BE2C (cell line): ENCODE results near the gene NR5A1.

Experiments used
- DNase-seq: peaks from one replicate; pipeline ENCODE4 v3.0.0-alpha.2; 2020
- H3K27me3 ChIP-seq: fragments of 250-450 bp; sonication (Bioruptor Pico); 2 replicates; pipeline ENCODE4 v1.5.1; 2020; ENCODE audit warnings: mild to moderate bottlenecking
- H3K36me3 ChIP-seq: fragments of 250-450 bp; sonication (Bioruptor Pico); 2 replicates; pipeline ENCODE4 v1.5.1; 2020; ENCODE audit warnings: mild to moderate bottlenecking
- H3K4me1 ChIP-seq: fragments of 250-450 bp; sonication (Bioruptor Pico); 2 replicates; pipeline ENCODE4 v1.5.1; 2020
- H3K4me3 ChIP-seq: 2 replicates; pipeline ENCODE4 v1.5.1; 2011; ENCODE audit warnings: low read depth, low read length
- H3K9me3 ChIP-seq: fragments of 250-450 bp; sonication (Bioruptor Pico); 2 replicates; pipeline ENCODE4 v1.5.1; 2020
- CTCF ChIP-seq: IDR thresholded peaks from 2 replicates; pipeline ENCODE4 v1.5.1; 2012; ENCODE audit warnings: mild to moderate bottlenecking, low read depth, low read length

NR5A1 gene

GRCh38 chr9:124550072-124550471 lies 42.9 kb upstream of the NR5A1 start:
- Histone ChIP-seq H3K9me3 (no peaks in the 10 kb centered on the region), H3K4me1 (no peaks in the 10 kb centered on the region), H3K27me3 (no peaks in the 10 kb centered on the region)

GRCh38 chr9:124549016-124549415 lies 41.8 kb upstream of the NR5A1 start:
- H3K4me1 ChIP-seq = no peaks in the 10 kb centered on the region
- H3K27me3 ChIP-seq = no peaks in the 10 kb centered on the region
- no peak for TF ChIP-seq CTCF
- no peak for DNase-seq
- H3K9me3 ChIP-seq = no peaks in the 10 kb centered on the region
- no peaks in the 10 kb centered on the region for H3K36me3 ChIP-seq
- H3K4me3 ChIP-seq = no peak overlapping the region

More at GRCh38 chr9:124550072-124550471, 42.9 kb upstream of the NR5A1 start:
- no peak overlapping the region for H3K4me3 ChIP-seq
- TF ChIP-seq CTCF = no peak
- DNase-seq = no peak
- H3K36me3 ChIP-seq = no peaks in the 10 kb centered on the region

GRCh38 chr9:124544535-124544934 lies 37.3 kb upstream of the NR5A1 start:
- Histone ChIP-seq H3K36me3 (no peaks in the 10 kb centered on the region), H3K4me1 (no peaks in the 10 kb centered on the region), H3K4me3 (no peak overlapping the region), H3K27me3 (no peaks in the 10 kb centered on the region), H3K9me3 (no peaks in the 10 kb centered on the region)
- no peak for DNase-seq
- no peak for TF ChIP-seq CTCF

- Histone ChIP-seq H3K4me3 (no peak overlapping the region), H3K36me3 (no peaks in the 10 kb centered on the region), H3K4me1 (no peaks in the 10 kb centered on the region), H3K27me3 (no peaks in the 10 kb centered on the region), H3K9me3 (no peaks in the 10 kb centered on the region)
- no peak for DNase-seq
- TF ChIP-seq CTCF = no peak
These were observed 34.6 kb upstream of the NR5A1 start for GRCh38 chr9:124541824-124542223.

GRCh38 chr9:124537926-124538325 lies 30.7 kb upstream of the NR5A1 start:
- no peaks in the 10 kb centered on the region for H3K27me3 ChIP-seq
- TF ChIP-seq CTCF = no peak
- no peak for DNase-seq
- no peaks in the 10 kb centered on the region for H3K4me1 ChIP-seq
- no peaks in the 10 kb centered on the region for H3K9me3 ChIP-seq
- H3K36me3 ChIP-seq = no peaks in the 10 kb centered on the region
- no peak overlapping the region for H3K4me3 ChIP-seq

GRCh38 chr9:124535846-124536245 lies 28.6 kb upstream of the NR5A1 start:
- Histone ChIP-seq H3K4me1 (no peaks in the 10 kb centered on the region), H3K36me3 (no peaks in the 10 kb centered on the region), H3K9me3 (no peaks in the 10 kb centered on the region), H3K4me3 (no peak overlapping the region), H3K27me3 (no peaks in the 10 kb centered on the region)
- no peak for DNase-seq
- no peak for TF ChIP-seq CTCF
